ENCODE measurements around the gene ZNF385C. TPM values are rescaled to one million over a fixed set of nuclear protein-coding genes. Genes with fewer than 3 reads are reported as not detected.
A peak's percentile ranks its signal among the peaks of the same experiment; 100 is the strongest.

Gene ZNF385C
- total RNA-seq, 1 experiment from 2014 or later = 2.8 TPM

- H2BK120ac ChIP-seq (ENCODE audit: low read depth, low read length, poor library complexity, severe bottlenecking) = no peak overlapping the region
- H4K20me1 ChIP-seq (ENCODE audit: control insufficient read depth, insufficient read depth, insufficient read length) = no peaks in the 10 kb centered on the region
- H3K27ac ChIP-seq (ENCODE audit: insufficient read length, low read depth, low read length) = no peak overlapping the region
- H2AK5ac ChIP-seq (ENCODE audit: insufficient read length, low read length) = no peak overlapping the region
- no peaks in the 10 kb centered on the region for H3K27me3 Mint-ChIP-seq (ENCODE audit: low read depth)
- TF ChIP-seq CTCF (conservative IDR thresholded peaks at IDR 0.05) = no peak
- H3K4me2 ChIP-seq (ENCODE audit: insufficient read depth, insufficient read length, low read length) = no peak overlapping the region
- no peak overlapping the region for H3K9ac ChIP-seq (ENCODE audit: extremely low read depth, insufficient read length, low read length)
- peak overlapping the region in 2 of 3 experiments; percentile 7 to 49; a peak in 1 of 7 replicates for H3K27ac Mint-ChIP-seq
- H3K9me3 Mint-ChIP-seq = no peaks in the 10 kb centered on the region
- no peaks in the 10 kb centered on the region for H3K79me2 ChIP-seq (ENCODE audit: insufficient read depth, low read length)
- no peak overlapping the region for H4K8ac ChIP-seq (replicated peaks; ENCODE audit: insufficient read length, low read depth, low read length)
- no peak overlapping the region for H2BK15ac ChIP-seq (ENCODE audit: low read depth, low read length)
- no peak overlapping the region for H4K91ac ChIP-seq (ENCODE audit: insufficient read length, low read depth, low read length)
- no peak overlapping the region for H3T11ph ChIP-seq (ENCODE audit: low read length)
- no peak overlapping the region for H2BK5ac ChIP-seq (ENCODE audit: insufficient read length, low read length)
- no peak overlapping the region for H3K4ac ChIP-seq (ENCODE audit: low read depth, low read length)
- H2BK20ac ChIP-seq (ENCODE audit: low read depth, low read length, poor library complexity, severe bottlenecking) = no peak overlapping the region
- no peak overlapping the region for H3K14ac ChIP-seq (ENCODE audit: insufficient read depth, low read length)
- H4K5ac ChIP-seq (ENCODE audit: insufficient read length, low read depth, low read length) = no peak overlapping the region
- no peak overlapping the region for H2BK12ac ChIP-seq (ENCODE audit: insufficient read length, low read depth, low read length)
- no peaks in the 10 kb centered on the region for H3K79me1 ChIP-seq (ENCODE audit: insufficient read depth, low read depth, low read length, poor library complexity, severe bottlenecking)
- H3K23ac ChIP-seq (ENCODE audit: insufficient read length, low read depth, low read length) = no peak overlapping the region
- WGBS (ENCODE audit: extremely low coverage, insufficient read length, low lambda C conversion rate) = no CpG with 5 or more reads among the region's 11 CpGs
- H3K27me3 ChIP-seq (ENCODE audit: insufficient read depth, low read length) = no peaks in the 10 kb centered on the region
- H3K56ac ChIP-seq (ENCODE audit: insufficient read length, low read depth, low read length) = no peak overlapping the region
- peaks cover 39 to 92% (median 90%) of the 10 kb centered on the region in 3 experiments; a peak in 6 of 7 replicates for H3K36me3 Mint-ChIP-seq (ENCODE audit: insufficient read depth in 1 of 3, low read depth in 3 of 3)
- H2AFZ ChIP-seq (ENCODE audit: low read length) = no peak overlapping the region
- no peak overlapping the region for H3K18ac ChIP-seq (ENCODE audit: insufficient read length, low read depth, low read length)
- H3K23me2 ChIP-seq (ENCODE audit: insufficient read length, low read depth, low read length, poor library complexity, severe bottlenecking) = no peaks in the 10 kb centered on the region
- H3K4me1 ChIP-seq (ENCODE audit: insufficient read depth, low read length) = no peaks in the 10 kb centered on the region
- no peak for DNase-seq
- H3K9me3 ChIP-seq (ENCODE audit: control insufficient read depth, low read depth, low read length) = no peaks in the 10 kb centered on the region
- H3K4me3 Mint-ChIP-seq = no peak overlapping the region
- H3K4me1 Mint-ChIP-seq = no peaks in the 10 kb centered on the region
Measured at GRCh38 chr17:41976142-41976768, 122.0 kb downstream of the ZNF385C start.

Other genes starting within 250 kb of the ZNF385C start
- 16.8 and 17.0 TPM in 2 replicates for gene KLHL11, start 233.1 kb downstream of the ZNF385C start, total RNA-seq (2021)
- gene ACLY, start 179.5 kb downstream of the ZNF385C start, total RNA-seq (2021) = 279 and 289 TPM in 2 replicates
- gene ODAD4, start 167.9 kb downstream of the ZNF385C start, total RNA-seq (2021) = 1.3 and 2.1 TPM in 2 replicates
- 78.5 and 79.7 TPM in 2 replicates for gene CNP, start 131.7 kb downstream of the ZNF385C start, total RNA-seq (2021)
- 135 and 141 TPM in 2 replicates for gene DNAJC7, start 81.0 kb downstream of the ZNF385C start, total RNA-seq (2021)
- gene NKIRAS2, start 78.4 kb downstream of the ZNF385C start, total RNA-seq (2021) = 36.6 and 37.1 TPM in 2 replicates
- 1.0 and 1.2 TPM in 2 replicates for gene C17orf113, start 47.9 kb downstream of the ZNF385C start, total RNA-seq (2021)
- gene DHX58, start 14.2 kb upstream of the ZNF385C start, total RNA-seq (2021) = 3.9 and 4.5 TPM in 2 replicates
- gene KAT2A, start 22.9 kb upstream of the ZNF385C start, total RNA-seq (2021) = 39.1 and 43.5 TPM in 2 replicates
- 0.15 and 0.18 TPM in 2 replicates for gene HSPB9, start 24.3 kb upstream of the ZNF385C start, total RNA-seq (2021)
- 73.8 and 75.7 TPM in 2 replicates for gene RAB5C, start 56.5 kb upstream of the ZNF385C start, total RNA-seq (2021)
- gene KCNH4, start 82.7 kb upstream of the ZNF385C start, total RNA-seq (2021) = 0.13 TPM in 1 of 2 replicates, not detected in the other
- gene HCRT, start 87.0 kb upstream of the ZNF385C start, total RNA-seq (2021) = not detected in 2 replicates
- gene GHDC, start 96.0 kb upstream of the ZNF385C start, total RNA-seq (2021) = 8.5 and 11.0 TPM in 2 replicates
- gene STAT5B, start 177.9 kb upstream of the ZNF385C start, total RNA-seq (2021) = 42.9 and 46.2 TPM in 2 replicates
- gene STAT5A, start 190.0 kb upstream of the ZNF385C start, total RNA-seq (2021) = 4.3 and 6.4 TPM in 2 replicates

Data from H9 (cell line).